Panc1 (cell line): ENCODE data around the gene OTOG. TPM values are rescaled to one million over a fixed set of nuclear protein-coding genes. Genes with fewer than 3 reads are reported as not detected.

Experiments
- ATAC-seq: fragments of 200-7000 bp; cut with Tn5 transposase; 2 replicates; pipeline ENCODE4 v1.9.1; 2020; ENCODE audit warnings: mild to moderate bottlenecking, moderate library complexity
- BruUV-seq: library from RNA; stranded (reverse); fragments of 400-500 nt; replicated peaks from 2 replicates; lab custom pipeline; 2021; lab: Mats Ljungman, UMichigan
- CTCF ChIA-PET: fragments of 300-600 bp; sonication (Branson Sonifier 250); formaldehyde crosslinking; loops from one replicate; lab custom pipeline; 2022; ENCODE audit warnings: antibody characterized with exemption; lab: Charles Lee
- POLR2A ChIA-PET: fragments of 300-600 bp; sonication (Branson Sonifier 250); formaldehyde crosslinking; loops from one replicate; lab custom pipeline; 2022; ENCODE audit warnings: antibody characterized with exemption; lab: Charles Lee
- DNase-seq: peaks from one replicate; pipeline ENCODE4 v3.0.0-alpha.2; 2010; ENCODE audit warnings: low read depth, low spot score
- H3K27ac ChIP-seq: 2 replicates; pipeline ENCODE4 v1.5.1; 2011; ENCODE audit warnings: mild to moderate bottlenecking, low read length, inconsistent platforms
- H3K27me3 ChIP-seq: fragments of 200-500 bp; sonication (Bioruptor generic); 2 replicates; pipeline ENCODE4 v1.6.0; 2014; ENCODE audit warnings: low read length, inconsistent platforms; ENCODE audit not compliant: control insufficient read depth, insufficient read depth
- H3K36me3 ChIP-seq: fragments of 200-500 bp; sonication (Bioruptor generic); 2 replicates; pipeline ENCODE4 v1.5.1; 2014; ENCODE audit warnings: inconsistent platforms, mild to moderate bottlenecking, low read length, moderate library complexity; ENCODE audit not compliant: control insufficient read depth, insufficient read depth
- H3K4me1 ChIP-seq: 2 replicates; pipeline ENCODE4 v1.5.1; 2011; ENCODE audit warnings: inconsistent platforms, mild to moderate bottlenecking, low read length, moderate library complexity; ENCODE audit not compliant: control insufficient read depth, insufficient read depth
- H3K4me3 ChIP-seq, 2 experiments: 2 replicates each; pipeline ENCODE4 v1.5.1; 2011 to 2012; ENCODE audit warnings: low read depth in 2 of 2, low read length in 2 of 2, mild to moderate bottlenecking in 2 of 2, inconsistent platforms in 1 of 2, moderate library complexity in 1 of 2
- H3K9me3 ChIP-seq: fragments of 200-500 bp; sonication (Bioruptor generic); 2 replicates; pipeline ENCODE4 v1.5.1; 2014; ENCODE audit warnings: low read depth, mild to moderate bottlenecking, inconsistent platforms, low read length, moderate library complexity; ENCODE audit not compliant: control insufficient read depth, insufficient read depth
- POLR2AphosphoS5 ChIP-seq: IDR thresholded peaks from 2 replicates; pipeline ENCODE4 v1.6.1; 2012; ENCODE audit warnings: mild to moderate bottlenecking, low read depth, low read length, moderate library complexity
- REST ChIP-seq, 2 experiments: IDR thresholded peaks; 2 replicates each; pipeline ENCODE4 v1.6.1; 2011 to 2012; ENCODE audit warnings: low read depth in 2 of 2, control low read depth in 1 of 2, low read length in 1 of 2, mild to moderate bottlenecking in 1 of 2, moderate library complexity in 1 of 2; ENCODE audit not compliant: insufficient read depth in 1 of 2
- SIN3A ChIP-seq: IDR thresholded peaks from 2 replicates; pipeline ENCODE4 v1.6.1; 2012; ENCODE audit warnings: low read depth, mild to moderate bottlenecking, low read length, moderate library complexity, borderline replicate concordance; ENCODE audit not compliant: insufficient read depth
- TCF7L2 ChIP-seq: IDR thresholded peaks from 2 replicates; pipeline ENCODE4 v1.6.1; 2011; ENCODE audit warnings: mild to moderate bottlenecking, low read depth, low read length, inconsistent platforms
- in situ Hi-C: cut with HindIII; loops from 2 replicates; pipeline ENCODE4 v1.10.0; 2016; ENCODE audit warnings: low sequenced_read_pairs, low pct_unique_long_range_greater_than_20kb
- intact Hi-C: fragments of 100-400 bp; cut with micrococcal nuclease; formaldehyde crosslinking; loops from one replicate; pipeline ENCODE4 v1.10.0; 2022; ENCODE audit not compliant: unreplicated experiment
- total RNA-seq: library from RNA; stranded (reverse); gene quantifications from one replicate; pipeline ENCODE4 v1.2.1, GENCODE V29; 2021; ENCODE audit not compliant: unreplicated experiment
- TF ChIP-seq, protein P1 (sequence below): fragments of 450-650 bp; IDR thresholded peaks from 2 replicates; pipeline ENCODE4 v1.5.1; 2017; ENCODE audit warnings: mild to moderate bottlenecking

Gene OTOG
- total RNA-seq, 1 experiment from 2014 or later: not detected

DNA sequence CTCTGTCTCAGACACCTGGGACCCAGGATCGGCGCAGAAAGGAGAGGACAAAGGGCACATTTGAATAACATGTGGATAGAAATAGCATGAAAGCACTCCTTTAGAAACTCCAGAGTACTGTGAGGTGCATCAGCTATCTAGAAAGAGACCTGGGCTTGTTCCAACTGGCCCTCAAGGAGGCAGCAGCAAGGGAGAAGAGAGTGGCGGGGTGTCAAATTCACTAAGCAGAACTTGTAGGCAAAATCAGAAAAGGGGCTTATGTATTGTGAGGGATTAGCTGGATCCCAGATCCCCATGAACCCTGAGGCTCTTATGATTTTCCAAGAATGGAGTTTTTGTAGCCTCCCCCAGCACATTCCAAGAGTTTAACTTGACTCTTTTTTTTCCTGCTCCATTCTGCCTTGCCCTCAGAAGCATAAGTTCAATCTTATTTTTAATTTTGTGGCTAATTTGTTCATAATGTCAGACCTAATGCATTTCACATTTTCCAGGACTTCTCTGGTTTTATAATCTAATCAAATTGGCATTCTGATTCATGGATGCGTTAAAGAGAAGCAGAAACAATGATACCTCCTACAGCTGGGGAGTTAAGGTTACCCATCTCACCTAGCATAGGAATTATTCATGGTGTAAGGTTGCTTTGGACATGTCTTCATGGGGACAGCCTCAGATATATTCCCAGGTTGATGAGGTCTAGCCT is 36.4 kb upstream of the OTOG start:
- no peak for ATAC-seq
- no TSS peak for BruUV-seq
- H3K9me3 ChIP-seq: no peaks in the 10 kb centered on the region
- H3K4me1 ChIP-seq: no peaks in the 10 kb centered on the region
- DNase-seq: no peak
- H3K4me3 ChIP-seq: no peak overlapping the region
- TF ChIP-seq TCF7L2 (no peak), REST (IDR thresholded peaks at IDR 0.05; ENCODE audit: insufficient read depth in 1 of 2, low read depth in 2 of 2, low read length in 1 of 2) (no peak), POLR2AphosphoS5 (no peak), SIN3A (no peak)
- TF ChIP-seq, protein P1, sequence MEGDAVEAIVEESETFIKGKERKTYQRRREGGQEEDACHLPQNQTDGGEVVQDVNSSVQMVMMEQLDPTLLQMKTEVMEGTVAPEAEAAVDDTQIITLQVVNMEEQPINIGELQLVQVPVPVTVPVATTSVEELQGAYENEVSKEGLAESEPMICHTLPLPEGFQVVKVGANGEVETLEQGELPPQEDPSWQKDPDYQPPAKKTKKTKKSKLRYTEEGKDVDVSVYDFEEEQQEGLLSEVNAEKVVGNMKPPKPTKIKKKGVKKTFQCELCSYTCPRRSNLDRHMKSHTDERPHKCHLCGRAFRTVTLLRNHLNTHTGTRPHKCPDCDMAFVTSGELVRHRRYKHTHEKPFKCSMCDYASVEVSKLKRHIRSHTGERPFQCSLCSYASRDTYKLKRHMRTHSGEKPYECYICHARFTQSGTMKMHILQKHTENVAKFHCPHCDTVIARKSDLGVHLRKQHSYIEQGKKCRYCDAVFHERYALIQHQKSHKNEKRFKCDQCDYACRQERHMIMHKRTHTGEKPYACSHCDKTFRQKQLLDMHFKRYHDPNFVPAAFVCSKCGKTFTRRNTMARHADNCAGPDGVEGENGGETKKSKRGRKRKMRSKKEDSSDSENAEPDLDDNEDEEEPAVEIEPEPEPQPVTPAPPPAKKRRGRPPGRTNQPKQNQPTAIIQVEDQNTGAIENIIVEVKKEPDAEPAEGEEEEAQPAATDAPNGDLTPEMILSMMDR: no peak
- in situ Hi-C loops (no loop called here), intact Hi-C loops (no loop called here)
- POLR2A ChIA-PET: interaction anchor here (0.6 kb wide), 1 partner anchor 315 kb away, joined by 7 read pairs; no protein-coding TSS in a partner anchor
- no peaks in the 10 kb centered on the region for H3K36me3 ChIP-seq
- CTCF ChIA-PET: no interaction called here
- no peaks in the 10 kb centered on the region; the same call in 1 of the 2 replicates for H3K27me3 ChIP-seq
- no peak overlapping the region for H3K27ac ChIP-seq

GRCh38 chr11:17511571-17511970 is 35.5 kb upstream of the OTOG start:
- ChIA-PET CTCF (no interaction called here), POLR2A (no interaction called here)
- intact Hi-C loops (no loop called here), in situ Hi-C loops (no loop called here)
- Histone ChIP-seq H3K4me1 (no peaks in the 10 kb centered on the region), H3K4me3 (no peak overlapping the region), H3K27ac (no peak overlapping the region), H3K9me3 (no peaks in the 10 kb centered on the region), H3K27me3 (no peaks in the 10 kb centered on the region; the same call in 1 of the 2 replicates), H3K36me3 (no peaks in the 10 kb centered on the region)
- no TSS peak for BruUV-seq
- no peak for DNase-seq
- no peak for ATAC-seq
- TF ChIP-seq TCF7L2 (no peak), POLR2AphosphoS5 (no peak), SIN3A (no peak), REST (IDR thresholded peaks at IDR 0.05; ENCODE audit: insufficient read depth in 1 of 2, low read depth in 2 of 2, low read length in 1 of 2) (no peak)
- TF ChIP-seq, protein P1: no peak
